Measurements from ENCODE around the gene CT47C1.

Gene CT47C1

DNA sequence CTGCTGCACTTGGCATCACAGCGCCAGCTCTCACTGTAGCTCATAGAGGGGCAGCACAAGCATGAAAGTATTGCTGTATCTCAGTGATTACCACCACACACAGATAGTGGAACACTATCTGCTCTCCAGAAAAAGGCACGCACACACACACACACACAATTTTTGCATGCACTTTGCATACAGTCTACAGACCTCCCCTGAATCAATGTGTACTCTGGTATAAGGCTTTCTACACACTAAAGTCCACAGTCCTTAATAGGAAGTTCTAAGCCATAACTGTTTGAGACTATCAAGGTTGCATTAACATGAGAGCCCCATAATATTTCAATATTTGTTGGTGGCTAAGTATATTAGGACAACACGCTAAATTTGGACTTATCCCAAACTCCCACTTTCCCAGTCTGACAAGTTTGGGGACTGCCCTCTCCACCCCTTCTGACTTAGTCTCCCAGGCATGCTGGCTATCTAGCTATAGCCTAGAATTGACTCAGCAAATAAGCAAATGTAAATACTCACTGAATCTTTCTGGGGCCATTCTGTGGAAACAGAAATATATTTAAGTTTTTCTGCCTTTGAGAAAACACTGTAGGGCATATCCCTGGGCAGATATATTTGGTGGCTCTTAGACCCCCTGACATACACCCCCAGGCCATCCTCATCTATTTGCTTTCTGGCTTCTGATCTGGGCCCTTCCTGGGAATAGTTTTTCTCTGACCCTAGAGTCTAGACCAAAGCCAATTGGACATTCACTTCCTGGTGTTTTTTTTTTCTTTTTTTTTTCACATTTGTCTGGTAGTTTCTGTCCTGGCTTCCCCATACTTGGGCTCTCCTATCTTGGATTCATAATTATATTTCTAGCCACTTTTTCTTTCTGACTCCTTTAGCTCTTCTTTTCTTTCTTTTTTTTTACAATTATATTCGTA lies 36.4 kb upstream of the CT47C1 start:
- POLR2A ChIA-PET, result no interaction called here
- DNase-seq (ENCODE audit: extremely low spot score), result no peak
- CTCF ChIA-PET, result interaction anchor here (0.6 to 0.9 kb wide), 2 partner anchors 28 to 32 kb away, joined by 3 to 4 read pairs; no protein-coding TSS in a partner anchor
- TF ChIP-seq FOXM1 (IDR thresholded peaks at IDR 0.05; ENCODE audit: borderline replicate concordance) (no peak), L3MBTL2 (conservative IDR thresholded peaks at IDR 0.05) (no peak), ARNT (IDR thresholded peaks at IDR 0.05) (no peak)

DNA sequence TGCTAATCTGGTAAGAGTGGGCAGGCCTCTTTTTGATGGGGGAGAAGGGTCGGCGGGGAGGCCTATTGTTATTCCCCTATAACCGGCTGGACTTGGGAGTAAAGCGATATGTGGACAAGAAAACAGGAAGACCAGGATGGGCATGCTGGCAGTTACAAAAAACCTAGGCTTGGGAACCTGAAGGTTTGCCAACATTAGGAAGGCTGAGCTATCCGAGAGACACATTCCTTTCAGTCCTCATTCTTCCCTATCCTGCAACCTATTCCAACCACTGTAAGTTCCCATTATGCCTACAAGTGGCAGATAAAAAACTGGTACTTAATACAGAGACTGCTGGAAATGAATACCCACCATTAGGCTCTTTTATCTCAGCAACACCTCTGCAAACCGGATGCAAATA lies 32.4 kb upstream of the CT47C1 start:
- no peak for TF ChIP-seq NFRKB (IDR thresholded peaks at IDR 0.05)
- no peak for TF ChIP-seq CTBP1 (IDR thresholded peaks at IDR 0.05; ENCODE audit: borderline replicate concordance)
- TF ChIP-seq SUZ12 (IDR thresholded peaks at IDR 0.05), result no peak
- no peak for TF ChIP-seq BHLHE40 (IDR thresholded peaks at IDR 0.05; ENCODE audit: borderline replicate concordance)
- no peak for TF ChIP-seq HDGF (IDR thresholded peaks at IDR 0.05; ENCODE audit: borderline replicate concordance)
- no peak for DNase-seq (ENCODE audit: extremely low spot score)
- POLR2A ChIA-PET, result no interaction called here
- CTCF ChIA-PET, result no interaction called here

DNA sequence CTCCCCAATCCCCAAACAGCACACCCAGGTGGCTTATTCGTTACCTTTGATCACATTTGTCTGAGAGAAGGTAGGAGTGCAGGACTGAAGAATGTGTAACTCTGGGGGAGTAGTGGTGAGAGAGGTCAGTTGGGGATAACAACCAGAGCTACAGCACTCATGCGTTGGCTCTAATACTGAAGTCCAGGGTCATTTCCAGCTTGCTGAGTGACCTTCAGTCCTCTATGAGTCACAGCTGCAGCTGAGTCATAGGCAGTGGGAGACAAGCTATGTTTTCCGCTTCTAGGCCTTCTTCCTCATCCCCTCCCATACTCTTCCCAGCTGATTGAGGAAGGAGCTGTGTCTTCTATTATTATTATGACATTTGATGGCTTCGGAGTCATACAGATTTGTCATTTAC lies 31.6 kb upstream of the CT47C1 start:
- ChIA-PET CTCF (no interaction called here), POLR2A (no interaction called here)
- TF ChIP-seq FOXA1 (IDR thresholded peaks at IDR 0.05) (no peak), PKNOX1 (IDR thresholded peaks at IDR 0.05) (no peak), LEF1 (IDR thresholded peaks at IDR 0.05; ENCODE audit: borderline replicate concordance) (no peak), ELF4 (IDR thresholded peaks at IDR 0.05) (no peak), TARDBP (IDR thresholded peaks at IDR 0.05) (no peak), FOXK2 (IDR thresholded peaks at IDR 0.05) (no peak), CTBP1 (IDR thresholded peaks at IDR 0.05; ENCODE audit: borderline replicate concordance) (no peak), BHLHE40 (IDR thresholded peaks at IDR 0.05; ENCODE audit: borderline replicate concordance) (no peak), ARNT (IDR thresholded peaks at IDR 0.05) (no peak), FOXM1 (IDR thresholded peaks at IDR 0.05; ENCODE audit: borderline replicate concordance) (no peak), ZNF384 (IDR thresholded peaks at IDR 0.05) (no peak), HDGF (IDR thresholded peaks at IDR 0.05; ENCODE audit: borderline replicate concordance) (no peak), L3MBTL2 (conservative IDR thresholded peaks at IDR 0.05) (no peak), NFRKB (IDR thresholded peaks at IDR 0.05) (no peak), SUZ12 (IDR thresholded peaks at IDR 0.05) (no peak), SP1 (IDR thresholded peaks at IDR 0.05) (no peak)
- DNase-seq (ENCODE audit: extremely low spot score), result no peak

DNA sequence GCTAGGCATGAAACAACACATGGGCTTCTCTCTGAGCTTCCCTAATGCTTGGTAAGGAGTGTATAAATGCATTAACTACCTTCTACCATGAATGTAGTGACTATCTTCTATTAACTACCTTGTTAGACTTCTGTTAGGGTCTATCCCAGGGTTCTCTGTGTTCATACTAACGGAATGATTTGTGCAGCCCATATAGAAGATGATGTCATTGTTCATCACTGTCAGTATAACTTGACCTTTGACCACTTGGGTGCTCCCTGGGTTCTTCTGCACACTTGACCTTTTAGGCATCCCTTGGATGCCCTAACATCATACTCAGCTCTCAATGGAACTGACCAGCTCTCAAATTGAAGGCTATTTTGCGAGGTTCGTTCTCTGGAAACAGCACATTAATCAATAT lies 30.8 kb upstream of the CT47C1 start:
- CTCF ChIA-PET, result no interaction called here
- TF ChIP-seq TARDBP (IDR thresholded peaks at IDR 0.05) (no peak), FOXA1 (IDR thresholded peaks at IDR 0.05) (no peak), SP1 (IDR thresholded peaks at IDR 0.05) (no peak), ZNF384 (IDR thresholded peaks at IDR 0.05) (no peak), BHLHE40 (IDR thresholded peaks at IDR 0.05; ENCODE audit: borderline replicate concordance) (no peak), ARNT (IDR thresholded peaks at IDR 0.05) (no peak), NFRKB (IDR thresholded peaks at IDR 0.05) (no peak), HDGF (IDR thresholded peaks at IDR 0.05; ENCODE audit: borderline replicate concordance) (no peak), PKNOX1 (IDR thresholded peaks at IDR 0.05) (no peak), SUZ12 (IDR thresholded peaks at IDR 0.05) (no peak), LEF1 (IDR thresholded peaks at IDR 0.05; ENCODE audit: borderline replicate concordance) (no peak), L3MBTL2 (conservative IDR thresholded peaks at IDR 0.05) (no peak), ELF4 (IDR thresholded peaks at IDR 0.05) (no peak), FOXK2 (IDR thresholded peaks at IDR 0.05) (no peak), FOXM1 (IDR thresholded peaks at IDR 0.05; ENCODE audit: borderline replicate concordance) (no peak), CTBP1 (IDR thresholded peaks at IDR 0.05; ENCODE audit: borderline replicate concordance) (no peak)
- POLR2A ChIA-PET, result no interaction called here
- DNase-seq (ENCODE audit: extremely low spot score), result no peak

GRCh38 chrX:119042996-119043395 lies 29.8 kb upstream of the CT47C1 start:
- no peak for DNase-seq (ENCODE audit: extremely low spot score)
- POLR2A ChIA-PET, result no interaction called here
- no peak for TF ChIP-seq FOXK2 (IDR thresholded peaks at IDR 0.05)
- TF ChIP-seq FOXA1 (IDR thresholded peaks at IDR 0.05), result no peak
- no peak for TF ChIP-seq BHLHE40 (IDR thresholded peaks at IDR 0.05; ENCODE audit: borderline replicate concordance)
- no peak for TF ChIP-seq SUZ12 (IDR thresholded peaks at IDR 0.05)
- no peak for TF ChIP-seq NFRKB (IDR thresholded peaks at IDR 0.05)
- no peak for TF ChIP-seq SP1 (IDR thresholded peaks at IDR 0.05)
- no peak for TF ChIP-seq ZNF384 (IDR thresholded peaks at IDR 0.05)
- TF ChIP-seq LEF1 (IDR thresholded peaks at IDR 0.05; ENCODE audit: borderline replicate concordance), result no peak
- TF ChIP-seq CTBP1 (IDR thresholded peaks at IDR 0.05; ENCODE audit: borderline replicate concordance), result no peak
- no peak for TF ChIP-seq L3MBTL2 (conservative IDR thresholded peaks at IDR 0.05)
- no peak for TF ChIP-seq FOXM1 (IDR thresholded peaks at IDR 0.05; ENCODE audit: borderline replicate concordance)
- CTCF ChIA-PET, result interaction anchor here (0.6 kb wide), 1 partner anchor 9 kb away, joined by 3 read pairs; no protein-coding TSS in a partner anchor

DNA sequence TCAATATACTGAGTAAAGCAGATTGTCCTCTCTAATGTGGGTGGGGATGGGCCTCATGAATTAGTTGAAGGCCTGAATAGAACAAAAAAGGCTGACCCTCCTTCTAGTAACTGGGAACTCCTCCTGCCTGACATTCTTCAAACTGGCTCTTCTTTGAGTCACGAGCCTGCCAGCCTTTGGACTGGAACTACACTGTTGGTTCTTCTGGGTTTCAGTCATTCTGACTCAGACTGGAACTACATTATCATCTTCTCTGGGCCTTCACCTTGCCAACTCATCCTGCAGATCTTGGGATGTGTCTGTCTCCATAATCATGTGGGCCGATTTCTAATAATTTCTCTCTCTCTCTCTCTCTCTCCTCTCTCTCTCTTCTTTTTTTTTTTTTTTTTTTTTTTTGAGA lies 26.9 kb upstream of the CT47C1 start:
- TF ChIP-seq ZNF384 (IDR thresholded peaks at IDR 0.05) (no peak), TARDBP (IDR thresholded peaks at IDR 0.05) (no peak), PKNOX1 (IDR thresholded peaks at IDR 0.05) (no peak), CTBP1 (IDR thresholded peaks at IDR 0.05; ENCODE audit: borderline replicate concordance) (no peak), NFRKB (IDR thresholded peaks at IDR 0.05) (no peak), L3MBTL2 (conservative IDR thresholded peaks at IDR 0.05) (no peak), HDGF (IDR thresholded peaks at IDR 0.05; ENCODE audit: borderline replicate concordance) (no peak), LEF1 (IDR thresholded peaks at IDR 0.05; ENCODE audit: borderline replicate concordance) (no peak), FOXK2 (IDR thresholded peaks at IDR 0.05) (no peak), SP1 (IDR thresholded peaks at IDR 0.05) (no peak), ELF4 (IDR thresholded peaks at IDR 0.05) (no peak), FOXA1 (IDR thresholded peaks at IDR 0.05) (no peak), BHLHE40 (IDR thresholded peaks at IDR 0.05; ENCODE audit: borderline replicate concordance) (no peak), SUZ12 (IDR thresholded peaks at IDR 0.05) (no peak), FOXM1 (IDR thresholded peaks at IDR 0.05; ENCODE audit: borderline replicate concordance) (no peak), ARNT (IDR thresholded peaks at IDR 0.05) (no peak)
- POLR2A ChIA-PET, result no interaction called here
- CTCF ChIA-PET, result no interaction called here
- no peak for DNase-seq (ENCODE audit: extremely low spot score)

All from HEK293T (cell line).